H1 (cell line): ENCODE data around the gene SLC35F1.

ENCODE experiments used
- CTCF ChIP-seq, 3 experiments: IDR thresholded peaks; 1 replicate in 2 of 3; 2 replicates in 1 of 3; pipeline versions ENCODE4 v1.5.1 to v1.6.1; 2011; ENCODE audit warnings: low read length in 3 of 3, mild to moderate bottlenecking in 3 of 3, inconsistent platforms in 2 of 3, low read depth in 1 of 3, moderate library complexity in 1 of 3; ENCODE audit not compliant: insufficient read depth in 1 of 3; ENCODE audit errors: control extremely low read depth in 1 of 3
- NRF1 ChIP-seq: IDR thresholded peaks from 2 replicates; pipeline ENCODE4 v1.6.1; 2011; ENCODE audit warnings: mild to moderate bottlenecking, low read depth, low read length, improper control_type of control experiment
- PHF8 ChIP-seq: fragments of 200-600 bp; sonication (generic); conservative IDR thresholded peaks from 2 replicates; pipeline ENCODE4 v1.7.1; 2012; ENCODE audit warnings: low read depth, mild to moderate bottlenecking, inconsistent platforms, low read length, moderate library complexity
- SRF ChIP-seq: IDR thresholded peaks from 2 replicates; pipeline ENCODE4 v1.6.1; 2011; ENCODE audit warnings: mild to moderate bottlenecking, low read depth, low read length, moderate library complexity
- TAF1 ChIP-seq: IDR thresholded peaks from 2 replicates; pipeline ENCODE4 v1.6.1; 2011; ENCODE audit warnings: mild to moderate bottlenecking, low read depth, low read length

DNA sequence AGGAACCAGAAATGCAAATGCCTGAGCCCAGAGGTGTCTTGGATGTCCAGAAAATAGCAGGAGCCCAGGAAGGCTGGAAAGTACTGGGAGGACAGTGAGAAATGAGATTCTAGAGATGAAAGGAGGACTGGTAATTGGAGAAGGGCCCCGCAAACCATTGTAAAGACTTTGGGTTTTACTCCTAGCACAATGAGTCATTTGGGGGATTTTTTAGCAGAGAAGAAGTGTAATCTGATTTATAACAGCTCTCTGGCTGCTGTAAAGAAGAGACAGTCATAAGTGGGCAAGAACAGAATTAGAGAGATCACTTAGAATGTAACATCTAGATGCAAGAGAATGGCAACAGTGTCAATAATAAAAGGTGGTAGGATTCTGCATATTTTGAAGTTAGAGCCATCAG, 40.2 kb downstream of the SLC35F1 start:
- TF ChIP-seq CTCF (IDR thresholded peaks at IDR 0.05; ENCODE audit: control extremely low read depth in 1 of 3, insufficient read depth in 1 of 3, low read depth in 1 of 3, low read length in 3 of 3) = no peak
- no peak for TF ChIP-seq TAF1
- no peak for TF ChIP-seq SRF
- no peak for TF ChIP-seq PHF8
- TF ChIP-seq NRF1 = no peak
